ENCODE results near the gene NHSL2. TPM values are rescaled to one million over a fixed set of nuclear protein-coding genes. Genes with fewer than 3 reads are reported as not detected.

NHSL2 gene
- total and polyA plus RNA-seq, 2 of the 13 experiments (the other 11 are each of a cell fraction or from before 2014, with no cell fraction given): not detected

DNA sequence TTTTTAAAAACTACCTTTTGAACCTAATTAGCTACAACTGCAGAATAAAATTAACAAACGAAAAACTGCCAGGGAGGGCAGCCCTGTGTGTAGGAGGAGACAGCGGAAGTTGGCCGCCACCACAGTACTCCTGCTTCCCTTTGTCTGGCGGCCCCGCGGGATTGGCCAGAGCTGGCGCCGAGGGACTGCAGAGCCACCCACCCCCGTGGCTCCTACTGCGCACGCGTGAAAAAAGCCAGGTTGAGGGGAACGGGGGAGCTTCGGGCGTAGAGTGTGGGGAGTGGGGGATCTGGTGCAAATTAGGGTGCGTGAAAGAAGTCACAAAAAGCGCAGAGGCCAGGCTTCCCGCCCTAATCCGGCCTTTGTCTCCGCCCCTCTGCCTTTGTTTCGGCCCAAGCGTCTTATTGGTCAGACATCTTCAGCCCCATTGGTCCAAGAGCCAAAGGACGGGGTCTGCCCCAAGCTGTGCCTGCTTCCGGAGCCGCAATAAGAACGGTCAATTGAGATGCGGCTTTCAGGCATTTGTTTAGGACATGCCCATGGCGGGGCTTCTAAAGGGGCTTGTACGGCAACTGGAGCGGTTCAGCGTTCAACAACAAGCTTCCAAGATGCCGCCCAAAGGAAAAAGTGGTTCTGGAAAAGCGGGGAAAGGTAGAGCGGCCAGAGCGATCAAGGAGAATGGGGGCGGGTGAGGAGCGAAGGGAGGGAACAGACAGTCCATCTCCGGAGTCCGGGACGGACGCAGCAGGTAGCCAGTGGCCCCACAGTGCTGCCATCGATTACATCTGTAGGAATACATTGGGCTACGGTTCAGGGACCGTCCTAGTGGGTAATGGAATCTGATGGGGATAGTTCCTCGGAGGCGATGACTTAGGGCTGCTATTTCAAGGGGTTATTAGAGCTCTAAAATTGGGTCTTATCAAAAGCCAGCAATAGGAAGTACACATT lies 270.8 kb downstream of the NHSL2 start, which contains the start of gene PIN4 (continued):
- TF ChIP-seq, protein P1, sequence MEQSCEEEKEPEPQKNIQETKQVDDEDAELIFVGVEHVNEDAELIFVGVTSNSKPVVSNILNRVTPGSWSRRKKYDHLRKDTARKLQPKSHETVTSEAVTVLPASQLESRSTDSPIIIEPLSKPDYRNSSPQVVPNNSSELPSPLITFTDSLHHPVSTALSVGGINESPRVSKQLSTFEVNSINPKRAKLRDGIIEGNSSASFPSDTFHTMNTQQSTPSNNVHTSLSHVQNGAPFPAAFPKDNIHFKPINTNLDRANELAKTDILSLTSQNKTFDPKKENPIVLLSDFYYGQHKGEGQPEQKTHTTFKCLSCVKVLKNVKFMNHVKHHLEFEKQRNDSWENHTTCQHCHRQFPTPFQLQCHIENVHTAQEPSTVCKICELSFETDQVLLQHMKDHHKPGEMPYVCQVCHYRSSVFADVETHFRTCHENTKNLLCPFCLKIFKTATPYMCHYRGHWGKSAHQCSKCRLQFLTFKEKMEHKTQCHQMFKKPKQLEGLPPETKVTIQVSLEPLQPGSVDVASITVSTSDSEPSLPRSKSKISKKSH (CRISPR knock-in tag; IDR thresholded peaks at IDR 0.05; ENCODE audit: borderline replicate concordance): peak; percentile 38; the same call in 1 of the 2 replicates
- TF ChIP-seq SOX6 (IDR thresholded peaks at IDR 0.05) (no peak), SOX6 (CRISPR knock-in tag; IDR thresholded peaks at IDR 0.05) (peak; percentile 77), CCDC6 (CRISPR knock-in tag; IDR thresholded peaks at IDR 0.05) (no peak), HNF1A (IDR thresholded peaks at IDR 0.05; ENCODE audit: low read depth) (no peak), HNF1A (CRISPR knock-in tag; IDR thresholded peaks at IDR 0.05; ENCODE audit: borderline replicate concordance) (no peak), ZNF816 (CRISPR knock-in tag; IDR thresholded peaks at IDR 0.05; ENCODE audit: borderline replicate concordance) (no peak), MAFF (IDR thresholded peaks at IDR 0.05; ENCODE audit: low read depth, low read length) (no peak), RXRB (CRISPR knock-in tag; IDR thresholded peaks at IDR 0.05; ENCODE audit: borderline replicate concordance) (no peak), ZNF709 (CRISPR knock-in tag; IDR thresholded peaks at IDR 0.05) (no peak), GATAD2A (CRISPR knock-in tag; IDR thresholded peaks at IDR 0.05) (no peak), ARID4A (CRISPR knock-in tag; IDR thresholded peaks at IDR 0.05; ENCODE audit: borderline replicate concordance) (peak; percentile 56; the same call in 1 of the 2 replicates), ERF (CRISPR knock-in tag; IDR thresholded peaks at IDR 0.05) (no peak), NFATC3 (CRISPR knock-in tag; IDR thresholded peaks at IDR 0.05) (no peak), ATAD3A (CRISPR knock-in tag; IDR thresholded peaks at IDR 0.05) (no peak), SNAPC5 (CRISPR knock-in tag; IDR thresholded peaks at IDR 0.05; ENCODE audit: borderline replicate concordance) (no peak)

All from HepG2 (cell line).